HepG2 (cell line): Measurements from ENCODE around the gene ADH4. TPM values are rescaled to one million over a fixed set of nuclear protein-coding genes. Genes with fewer than 3 reads are reported as not detected.
A peak's percentile ranks its signal among the peaks of the same experiment; 100 is the strongest.

Source experiments
- ATAC-seq: fragments of 200-7000 bp; cut with Tn5 transposase; 3 replicates; pipeline ENCODE4 v1.9.1; 2020; ENCODE audit warnings: mild to moderate bottlenecking, moderate library complexity
- BruUV-seq: library from RNA; stranded (reverse); fragments of 400-500 nt; replicated peaks from 2 replicates; lab custom pipeline; 2021; lab: Mats Ljungman, UMichigan
- CTCF ChIA-PET: fragments of 300-600 bp; formaldehyde crosslinking; extraction: SDS; loops from one replicate; lab custom pipeline; 2021; ENCODE audit warnings: low total read pairs, inconsistent platforms, low intra/inter-chr PET ratio; lab: Yijun Ruan, JAX
- POLR2A ChIA-PET: fragments of 350-600 bp; sonication (Branson Sonifier 250); formaldehyde crosslinking; loops from one replicate; lab custom pipeline; 2020; ENCODE audit warnings: antibody characterized with exemption, inconsistent platforms; lab: Yijun Ruan, JAX
- DNase-seq: peaks from one replicate; pipeline ENCODE4 v3.0.0-alpha.2; 2015; ENCODE audit warnings: low spot score
- FAIRE-seq: peaks from 3 replicates; lab custom pipeline; 2011; peaks lifted over from hg19 to GRCh38; lab: Jason Lieb, UNC
- H2AFZ ChIP-seq: one replicate; pipeline ENCODE4 v1.6.1; 2011; ENCODE audit warnings: low read length, inconsistent platforms
- H3K27ac ChIP-seq: fragments of 300-600 bp; 3 replicates; pipeline ENCODE4 v1.8.0; 2011; ENCODE audit warnings: mixed run types, mild to moderate bottlenecking, mixed read lengths, low read length, inconsistent platforms; ENCODE audit not compliant: insufficient read depth; ENCODE audit errors: extremely low read length
- H3K27me3 ChIP-seq, 2 experiments: fragments of 200-600 bp in 1 of 2; 2 replicates in 1 of 2; 3 replicates in 1 of 2; pipeline versions ENCODE4 v1.6.0 to v1.8.0; 2011; ENCODE audit warnings: low read length in 2 of 2, mild to moderate bottlenecking in 2 of 2, moderate library complexity in 2 of 2, inconsistent platforms in 1 of 2; ENCODE audit not compliant: insufficient read depth in 2 of 2, control insufficient read depth in 1 of 2
- H3K36me3 ChIP-seq, 2 experiments: fragments of 200-600 bp in 1 of 2; replicated peaks in 1 of 2; 2 replicates in 1 of 2; 3 replicates in 1 of 2; pipeline versions ENCODE4 v1.5.1 to v1.8.0; 2011; ENCODE audit warnings: low read length in 2 of 2, inconsistent platforms in 1 of 2; ENCODE audit not compliant: insufficient read depth in 2 of 2, control insufficient read depth in 1 of 2
- H3K4me1 ChIP-seq: 2 replicates; pipeline ENCODE4 v1.5.1; 2012; ENCODE audit warnings: low read length, inconsistent platforms; ENCODE audit not compliant: insufficient read depth
- H3K4me2 ChIP-seq: 2 replicates; pipeline ENCODE4 v1.6.0; 2011; ENCODE audit warnings: low read depth, low read length, inconsistent platforms
- H3K4me3 ChIP-seq, 3 experiments: fragments of 200-600 bp in 1 of 3; sonication (generic), shearing (Covaris generic) in 1 of 3; replicated peaks in 1 of 3; 2 replicates each; pipeline ENCODE4 v1.5.1; 2011 to 2016; ENCODE audit warnings: low read length in 3 of 3, inconsistent platforms in 2 of 3, low read depth in 2 of 3, mild to moderate bottlenecking in 2 of 3, control low read depth in 1 of 3, mixed read lengths in 1 of 3; ENCODE audit not compliant: insufficient read depth in 1 of 3
- H3K79me2 ChIP-seq: one replicate; pipeline ENCODE4 v1.6.1; 2011; ENCODE audit warnings: low read length, inconsistent platforms; ENCODE audit not compliant: insufficient read depth
- H3K9ac ChIP-seq: 2 replicates; pipeline ENCODE4 v1.6.0; 2011; ENCODE audit warnings: mild to moderate bottlenecking, low read depth, low read length, inconsistent platforms; ENCODE audit not compliant: insufficient read depth
- H3K9me3 ChIP-seq: 2 replicates; pipeline ENCODE4 v1.5.1; 2012; ENCODE audit warnings: mild to moderate bottlenecking, low read length
- H4K20me1 ChIP-seq: 2 replicates; pipeline ENCODE4 v1.6.0; 2011; ENCODE audit warnings: inconsistent platforms, mild to moderate bottlenecking, low read length, moderate library complexity; ENCODE audit not compliant: insufficient read depth
- ARID3A ChIP-seq: IDR thresholded peaks from 2 replicates; pipeline ENCODE4 v1.6.1; 2012; ENCODE audit warnings: low read depth, low read length, improper control_type of control experiment
- ATM ChIP-seq: fragments of 450-650 bp; IDR thresholded peaks from 2 replicates; pipeline ENCODE4 v1.7.1; 2017; ENCODE audit warnings: mild to moderate bottlenecking, borderline replicate concordance
- BCL6 ChIP-seq: IDR thresholded peaks from 2 replicates; pipeline ENCODE4 v1.6.1; 2016; ENCODE audit warnings: missing genetic modification reagents, missing compliant biosample characterization
- CCAR2 ChIP-seq: fragments of 200-400 bp; formaldehyde crosslinking; optimal IDR thresholded peaks from 2 replicates; pipeline ENCODE3; 2018; ENCODE audit warnings: low read depth, mild to moderate bottlenecking, low read length, moderate library complexity
- DMAP1 ChIP-seq: IDR thresholded peaks from 2 replicates; pipeline ENCODE4 v1.6.1; 2016
- POGK ChIP-seq: sonication (generic); formaldehyde crosslinking; conservative IDR thresholded peaks from 2 replicates; pipeline ENCODE4 v1.8.0; 2022; ENCODE audit warnings: mild to moderate bottlenecking, moderate library complexity, missing genetic modification reagents
- POLR2AphosphoS5 ChIP-seq: IDR thresholded peaks from 2 replicates; pipeline ENCODE4 v1.6.1; 2012; ENCODE audit warnings: low read depth, low read length
- SP5 ChIP-seq: IDR thresholded peaks from 2 replicates; pipeline ENCODE4 v1.6.1; 2016; ENCODE audit warnings: low read depth, borderline replicate concordance
- YY1 ChIP-seq: IDR thresholded peaks from 2 replicates; pipeline ENCODE4 v1.6.1; 2011; ENCODE audit warnings: low read length, low read depth, moderate library complexity, mild to moderate bottlenecking; ENCODE audit not compliant: insufficient read depth, insufficient replicate concordance
- ZBTB14 ChIP-seq: sonication (generic); formaldehyde crosslinking; IDR thresholded peaks from 2 replicates; pipeline ENCODE4 v1.4.0; 2020; ENCODE audit warnings: missing genetic modification reagents
- ZBTB26 ChIP-seq: IDR thresholded peaks from 2 replicates; pipeline ENCODE4 v1.6.1; 2016; ENCODE audit warnings: missing compliant biosample characterization, missing genetic modification reagents, borderline replicate concordance
- ZBTB33 ChIP-seq: sonication (generic); formaldehyde crosslinking; IDR thresholded peaks from 2 replicates; pipeline ENCODE4 v1.4.0; 2020; ENCODE audit warnings: missing genetic modification reagents
- ZNF362 ChIP-seq: sonication (generic); formaldehyde crosslinking; IDR thresholded peaks from 2 replicates; pipeline ENCODE4 v1.4.0; 2020; ENCODE audit warnings: missing genetic modification reagents, mild to moderate bottlenecking, borderline replicate concordance
- ZNF550 ChIP-seq: sonication (generic); formaldehyde crosslinking; IDR thresholded peaks from 2 replicates; pipeline ENCODE4 v1.4.0; 2020; ENCODE audit warnings: mild to moderate bottlenecking, missing genetic modification reagents, borderline replicate concordance
- WGBS: methylation state at CpG from one replicate; pipeline ENCODE4 v1.1.6; 2017; ENCODE audit warnings: low lambda C conversion rate; 5-methylcytosine and 5-hydroxymethylcytosine counted together
- in situ Hi-C: cut with HindIII; loops from 2 replicates; pipeline ENCODE4 v1.10.0; 2017; ENCODE audit warnings: low pct_unique_long_range_greater_than_20kb; ENCODE audit not compliant: extremely low pct_ligation_motif_present
- intact Hi-C: fragments of 100-400 bp; cut with micrococcal nuclease; formaldehyde crosslinking; loops from one replicate; pipeline ENCODE4 v1.10.0; 2022; ENCODE audit not compliant: unreplicated experiment
- polyA plus RNA-seq, 8 experiments: library from polyadenylated mRNA; depleted of rRNA in 3 of 8; stranded (reverse) in 7 of 8; unstranded in 1 of 8; fragments of >200 nt; fragmentation: Illumina TruSeq in 4 of 8; extraction: Trizol in 4 of 8; gene quantifications; 2 replicates each; pipeline versions ENCODE4 v1.2.1 to v1.2.3, GENCODE V29; 2011 to 2016; ENCODE audit warnings: low read depth in 4 of 8, missing spikeins in 1 of 8, mixed read lengths in 1 of 8; ENCODE audit not compliant: insufficient read depth in 1 of 8
- total RNA-seq, 5 experiments: library from RNA; depleted of rRNA; stranded (reverse); fragments of >200 nt; fragmentation: Illumina TruSeq; extraction: Trizol; gene quantifications; 2 replicates each; pipeline ENCODE4 v1.2.3, GENCODE V29; 2016; ENCODE audit warnings: low read depth in 1 of 5

ADH4 gene
- total and polyA plus RNA-seq, 2 of the 13 experiments (the other 11 are each of a cell fraction or from before 2014, with no cell fraction given) = 24.3 to 31.1 TPM

- TF ChIP-seq ATM = no peak
These were observed 35.1 kb upstream of the ADH4 start (continued) for GRCh38 chr4:99179178-99179577.

GRCh38 chr4:99166544-99166943, 22.4 kb upstream of the ADH4 start:
- FAIRE-seq (no peak), ATAC-seq (peak; percentile 79), DNase-seq (peak; percentile 14)
- in situ Hi-C loops = no loop called here
- CTCF ChIA-PET = no interaction called here
- WGBS = 12% methylated on average over 2 of the region's 2 CpGs
- intact Hi-C loops = no loop called here
- no peaks in the 10 kb centered on the region for H3K36me3 ChIP-seq
- H3K4me2 ChIP-seq = no peak overlapping the region
- H3K79me2 ChIP-seq = no peaks in the 10 kb centered on the region
- peaks cover 34% of the 10 kb centered on the region for H3K4me1 ChIP-seq
- no peaks in the 10 kb centered on the region for H4K20me1 ChIP-seq
- POLR2A ChIA-PET = interaction anchor here (0.7 to 2.1 kb wide), 6 partner anchors 10 to 237 kb away, joined by 3 to 18 read pairs (median 6); partner anchors contain the start of genes ADH5 and ADH6
- H2AFZ ChIP-seq = no peak overlapping the region
- H3K9ac ChIP-seq = no peak overlapping the region
- BruUV-seq = no TSS peak
- no peaks in the 10 kb centered on the region for H3K9me3 ChIP-seq
- no peak overlapping the region for H3K4me3 ChIP-seq
- H3K27ac ChIP-seq = peak overlapping the region; percentile 37
- H3K27me3 ChIP-seq = no peaks in the 10 kb centered on the region
- TF ChIP-seq DMAP1 = no peak
- TF ChIP-seq BCL6 = peak; percentile 63
- no peak for TF ChIP-seq ZBTB14 (CRISPR knock-in tag)
- TF ChIP-seq SP5 (CRISPR knock-in tag) = no peak
- TF ChIP-seq ZBTB33 = no peak
- TF ChIP-seq POGK (CRISPR knock-in tag) = no peak
- TF ChIP-seq POLR2AphosphoS5 = no peak
- no peak for TF ChIP-seq CCAR2
- TF ChIP-seq ZBTB26 (CRISPR knock-in tag) = no peak
- no peak for TF ChIP-seq ZNF550 (CRISPR knock-in tag)
- peak; percentile 63; the same call in 1 of the 2 replicates for TF ChIP-seq ZNF362 (CRISPR knock-in tag)
- TF ChIP-seq YY1 = no peak
- TF ChIP-seq ARID3A = no peak; the same call in 1 of the 2 replicates
